Activated CD4-positive, alpha-beta T cell treated with anti-CD3 and anti-CD28 coated beads, Interleukin-2, amount 50 U/mL, for 4 hours (primary cell): Measurements from ENCODE around the gene SH3RF1.
"Not testable (repeated sequence)": the region's sequence is repeated elsewhere in the genome, so short reads cannot be mapped to it uniquely, and the experiment has no call there.

Experiments
- DNase-seq, 2 experiments: peaks; one replicate each; pipeline ENCODE4 v3.0.0-alpha.2; 2020

The SH3RF1 gene

GRCh38 chr4:169222761-169223160 lies 48.0 kb downstream of the SH3RF1 start:
- no peak for DNase-seq

- no peak for DNase-seq
Observed at GRCh38 chr4:169221662-169222061, 49.1 kb downstream of the SH3RF1 start.

- DNase-seq = no peak
Observed at GRCh38 chr4:169220854-169221411, 49.8 kb downstream of the SH3RF1 start.

GRCh38 chr4:169220447-169220846 lies 50.3 kb downstream of the SH3RF1 start:
- no peak for DNase-seq

DNA sequence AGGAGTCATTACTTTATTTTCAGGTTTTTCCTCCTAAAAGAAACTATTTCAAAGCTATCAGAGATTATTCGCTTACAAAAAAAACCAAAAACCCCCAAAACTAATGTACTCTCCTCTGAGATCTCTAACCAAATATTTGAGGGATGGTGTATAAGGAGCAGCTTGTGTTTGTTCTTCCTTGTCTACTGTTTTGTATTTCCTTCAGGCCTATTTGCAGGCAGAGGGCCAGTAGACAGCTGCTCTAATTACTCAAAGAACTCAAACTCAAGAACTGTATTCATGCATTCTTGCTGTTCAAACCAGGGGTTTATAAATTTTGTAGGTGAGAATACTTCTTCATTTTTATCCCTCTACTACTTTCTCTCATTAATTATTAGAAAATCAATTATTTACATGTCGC lies 51.3 kb downstream of the SH3RF1 start:
- no peak for DNase-seq

DNA sequence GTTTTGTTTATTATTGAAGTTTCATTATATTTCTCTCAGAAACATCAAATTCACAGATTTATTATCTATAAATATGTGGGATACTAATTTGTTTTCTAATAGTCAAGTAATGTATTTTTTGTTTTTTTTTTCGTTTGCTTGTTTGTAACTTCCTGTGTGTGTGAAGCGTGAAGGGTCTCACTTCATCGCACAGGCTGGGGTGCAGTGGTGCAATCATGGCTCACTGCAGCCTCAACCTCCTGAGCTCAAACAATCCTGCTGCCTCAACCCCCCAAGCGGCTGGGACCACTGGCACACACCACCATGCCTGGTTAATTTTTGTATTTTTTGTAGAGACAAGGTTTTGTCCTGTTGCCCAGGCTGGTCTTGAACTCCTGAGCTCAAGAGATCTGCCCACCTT lies 55.1 kb downstream of the SH3RF1 start:
- DNase-seq = no peak

DNA sequence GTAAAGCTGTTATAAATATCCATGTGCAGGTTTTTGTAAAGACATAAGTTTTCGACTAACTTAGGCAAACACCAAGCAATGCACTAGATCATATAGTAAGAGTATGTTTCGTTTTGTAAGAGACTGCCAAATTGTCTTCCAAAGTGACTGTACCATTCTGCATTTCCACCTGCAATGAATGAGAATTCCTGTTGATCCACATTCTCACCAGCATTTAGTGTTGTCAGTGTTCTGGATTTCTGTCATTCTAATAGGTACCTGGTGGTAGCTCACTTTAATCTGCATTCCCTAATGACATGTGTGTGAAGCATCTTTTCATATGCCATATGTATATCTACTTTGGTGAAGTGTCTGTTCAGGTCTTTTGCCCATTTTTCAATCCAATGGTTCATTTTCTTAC lies 57.8 kb downstream of the SH3RF1 start:
- no peak for DNase-seq

DNA sequence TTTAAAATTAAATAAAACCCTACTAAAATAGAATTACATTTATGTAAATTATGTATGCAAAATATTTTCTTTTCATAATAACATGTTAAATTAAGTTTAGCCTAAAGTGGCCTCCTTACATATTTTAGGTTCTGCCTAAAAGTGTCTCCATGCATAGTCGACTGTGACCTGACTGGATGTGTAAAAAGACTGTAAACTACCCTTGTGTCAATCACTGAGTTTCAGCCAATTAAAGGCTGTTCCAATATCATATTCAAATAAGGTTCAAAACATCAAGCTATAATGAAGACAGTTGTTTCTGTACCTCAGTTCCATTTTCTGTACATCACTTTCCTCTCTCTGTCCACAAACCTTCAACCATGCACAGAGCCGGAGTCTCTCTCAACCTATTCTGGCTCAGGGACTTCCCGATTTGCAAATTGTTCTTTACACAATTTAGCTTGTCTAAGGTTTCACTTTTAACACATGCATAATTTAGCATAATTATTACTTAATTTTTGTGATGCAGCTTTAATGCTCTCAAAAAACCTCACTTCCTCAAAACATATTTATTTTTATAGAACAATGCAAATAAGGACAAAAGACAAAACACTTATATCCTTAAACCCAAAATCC lies 60.1 kb downstream of the SH3RF1 start:
- no peak for DNase-seq

- DNase-seq = no peak
Observed at GRCh38 chr4:169209388-169209883, 61.3 kb downstream of the SH3RF1 start.

GRCh38 chr4:169208516-169208915 lies 62.2 kb downstream of the SH3RF1 start:
- DNase-seq = no peak

GRCh38 chr4:169208090-169208455 lies 62.7 kb downstream of the SH3RF1 start:
- DNase-seq = no peak

- DNase-seq = no peak
Observed at GRCh38 chr4:169207436-169208089, 63.2 kb downstream of the SH3RF1 start.

- no peak for DNase-seq
Observed at GRCh38 chr4:169205744-169206080, 65.0 kb downstream of the SH3RF1 start.

- DNase-seq = no peak
Observed at GRCh38 chr4:169205075-169205743, 65.5 kb downstream of the SH3RF1 start.

- DNase-seq = no peak
Observed at GRCh38 chr4:169203891-169204290, 66.9 kb downstream of the SH3RF1 start.

- DNase-seq = not testable (repeated sequence)
Observed at GRCh38 chr4:169203278-169203677, 67.5 kb downstream of the SH3RF1 start.

- DNase-seq = no peak
Observed at GRCh38 chr4:169202878-169203277, 67.9 kb downstream of the SH3RF1 start.

GRCh38 chr4:169202145-169202699 lies 68.5 kb downstream of the SH3RF1 start:
- no peak for DNase-seq

- DNase-seq = no peak
Observed at GRCh38 chr4:169201222-169202144, 69.3 kb downstream of the SH3RF1 start.

GRCh38 chr4:169200361-169201030 lies 70.3 kb downstream of the SH3RF1 start:
- no peak for DNase-seq

- no peak for DNase-seq
Observed at GRCh38 chr4:169199184-169199583, 71.6 kb downstream of the SH3RF1 start.

- DNase-seq = no peak
Observed at GRCh38 chr4:169198167-169198566, 72.6 kb downstream of the SH3RF1 start.
